HepG2 (cell line): ENCODE data around the gene ZNF22. TPM values are rescaled to one million over a fixed set of nuclear protein-coding genes. Genes with fewer than 3 reads are reported as not detected.

Experiments used
- ATF2 ChIP-seq: sonication (generic); formaldehyde crosslinking; IDR thresholded peaks from 2 replicates; pipeline ENCODE4 v1.4.0; 2020; ENCODE audit warnings: missing genetic modification reagents
- FOXP4 ChIP-seq: sonication (generic); formaldehyde crosslinking; IDR thresholded peaks from 2 replicates; pipeline ENCODE4 v1.4.0; 2020; ENCODE audit warnings: missing genetic modification reagents
- IRF9 ChIP-seq: sonication (generic); formaldehyde crosslinking; IDR thresholded peaks from 2 replicates; pipeline ENCODE4 v1.8.0; 2022; ENCODE audit warnings: missing genetic modification reagents, mild to moderate bottlenecking, borderline replicate concordance
- MIER3 ChIP-seq: IDR thresholded peaks from 2 replicates; pipeline ENCODE4 v1.6.1; 2016; ENCODE audit warnings: missing compliant biosample characterization, borderline replicate concordance
- NR2F6 ChIP-seq, 2 experiments: IDR thresholded peaks; 2 replicates each; pipeline ENCODE4 v1.6.1; 2016; ENCODE audit warnings: antibody characterized with exemption in 1 of 2, mild to moderate bottlenecking in 1 of 2
- RFX1 ChIP-seq: fragments of 450-650 bp; IDR thresholded peaks from 2 replicates; pipeline ENCODE4 v1.6.1; 2017
- RXRA ChIP-seq: sonication (generic); formaldehyde crosslinking; IDR thresholded peaks from 2 replicates; pipeline ENCODE4 v1.5.1; 2020; ENCODE audit warnings: missing genetic modification reagents
- ZFP91 ChIP-seq: sonication (generic); formaldehyde crosslinking; IDR thresholded peaks from 2 replicates; pipeline ENCODE4 v1.9.0; 2022; ENCODE audit warnings: missing genetic modification reagents, mild to moderate bottlenecking, borderline replicate concordance
- ZFYVE20 ChIP-seq: sonication (generic); formaldehyde crosslinking; IDR thresholded peaks from 2 replicates; pipeline ENCODE4 v1.8.0; 2023; ENCODE audit warnings: low read depth, mild to moderate bottlenecking, moderate library complexity, missing genetic modification reagents, borderline replicate concordance
- ZNF367 ChIP-seq: sonication (generic); formaldehyde crosslinking; IDR thresholded peaks from 2 replicates; pipeline ENCODE4 v1.4.0; 2020; ENCODE audit warnings: missing genetic modification reagents, borderline replicate concordance
- ZNF567 ChIP-seq: sonication (generic); formaldehyde crosslinking; IDR thresholded peaks from 2 replicates; pipeline ENCODE4 v1.8.1; 2023; ENCODE audit warnings: mild to moderate bottlenecking, missing genetic modification reagents, borderline replicate concordance
- ZNF598 ChIP-seq: sonication (generic); formaldehyde crosslinking; IDR thresholded peaks from 2 replicates; pipeline ENCODE4 v1.5.1; 2020; ENCODE audit warnings: mild to moderate bottlenecking, missing genetic modification reagents, borderline replicate concordance
- ZNF609 ChIP-seq: sonication (generic); formaldehyde crosslinking; IDR thresholded peaks from 2 replicates; pipeline ENCODE4 v1.4.0; 2020; ENCODE audit warnings: mild to moderate bottlenecking, missing genetic modification reagents, borderline replicate concordance
- ZNF883 ChIP-seq: sonication (generic); formaldehyde crosslinking; IDR thresholded peaks from 2 replicates; pipeline ENCODE4 v1.5.1; 2020; ENCODE audit warnings: mild to moderate bottlenecking, missing genetic modification reagents; ENCODE audit errors: not compliant biosample characterization
- polyA plus RNA-seq, 8 experiments: library from polyadenylated mRNA; depleted of rRNA in 3 of 8; stranded (reverse) in 7 of 8; unstranded in 1 of 8; fragments of >200 nt; fragmentation: Illumina TruSeq in 4 of 8; extraction: Trizol in 4 of 8; gene quantifications; 2 replicates each; pipeline versions ENCODE4 v1.2.1 to v1.2.3, GENCODE V29; 2011 to 2016; ENCODE audit warnings: low read depth in 4 of 8, missing spikeins in 1 of 8, mixed read lengths in 1 of 8; ENCODE audit not compliant: insufficient read depth in 1 of 8
- total RNA-seq, 5 experiments: library from RNA; depleted of rRNA; stranded (reverse); fragments of >200 nt; fragmentation: Illumina TruSeq; extraction: Trizol; gene quantifications; 2 replicates each; pipeline ENCODE4 v1.2.3, GENCODE V29; 2016; ENCODE audit warnings: low read depth in 1 of 5

ZNF22 gene
- total and polyA plus RNA-seq, 2 of the 13 experiments (the other 11 are each of a cell fraction or from before 2014, with no cell fraction given) = 0.40 to 1.3 TPM

GRCh38 chr10:44980309-44981171, 20.2 kb upstream of the ZNF22 start (continued):
- TF ChIP-seq IRF9 (CRISPR knock-in tag) (0 out of 2 replicates have a peak, but pooled peaks have one; percentile 32), ZFYVE20 (no peak), RFX1 (no peak), ZNF598 (no peak), NR2F6 (IDR thresholded peaks at IDR 0.05) (peak; percentile 95), NR2F6 (CRISPR knock-in tag; IDR thresholded peaks at IDR 0.05) (peak; percentile 92), RXRA (CRISPR knock-in tag) (peak; percentile 63), MIER3 (CRISPR knock-in tag) (peak; percentile 88; the same call in 1 of the 2 replicates), FOXP4 (CRISPR knock-in tag) (peak; percentile 97), ZNF567 (CRISPR knock-in tag) (0 out of 2 replicates have a peak, but pooled peaks have one; percentile 40), ZFP91 (peak; percentile 88), ZNF883 (CRISPR knock-in tag) (peak; percentile 39), ZNF609 (CRISPR knock-in tag) (peak; percentile 94), ZNF367 (CRISPR knock-in tag) (no peak), ATF2 (CRISPR knock-in tag) (no peak; the same call in 1 of the 2 replicates)
